Measurements from ENCODE around the gene SEC24A. TPM values are rescaled to one million over a fixed set of nuclear protein-coding genes. Genes with fewer than 3 reads are reported as not detected.

The SEC24A gene
- total and polyA plus RNA-seq, 4 donors, result 14.9 to 38.2 (median 19.6) TPM

DNA sequence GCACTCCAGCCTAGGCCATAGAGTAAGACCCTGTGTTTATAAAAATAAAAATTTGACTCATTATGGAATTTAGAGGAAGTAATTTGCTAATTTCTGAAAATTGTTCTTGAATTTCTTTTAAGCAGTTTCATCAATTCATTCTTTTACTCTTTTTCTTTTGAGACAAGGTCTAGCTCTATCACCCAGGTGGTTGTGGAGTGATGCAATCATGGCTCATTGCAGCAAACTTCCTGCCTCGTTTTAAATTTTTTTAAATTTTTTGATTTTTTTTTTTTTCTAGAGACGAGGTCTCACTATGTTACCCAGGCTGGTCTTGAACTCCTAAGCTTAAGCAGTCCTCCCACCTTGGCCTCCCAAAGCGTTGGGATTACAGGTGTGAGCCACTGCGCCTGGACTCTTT, 86.7 kb downstream of the SEC24A start:
- Histone ChIP-seq H3K4me1 (ENCODE audit: control insufficient read depth, insufficient read depth, low read length) (peaks cover 13% of the 10 kb centered on the region), H3K9me3 (ENCODE audit: control insufficient read depth, insufficient read depth, low read length) (no peaks in the 10 kb centered on the region), H3K36me3 (ENCODE audit: control insufficient read depth, insufficient read depth, low read length) (no peaks in the 10 kb centered on the region), H3K27me3 (ENCODE audit: control insufficient read depth, insufficient read depth, low read length) (no peaks in the 10 kb centered on the region), H3K4me3 (ENCODE audit: low read depth, low read length) (no peak overlapping the region), H3K27ac (ENCODE audit: low read depth, low read length) (no peak overlapping the region)
- WGBS (ENCODE audit: insufficient coverage), result 95% methylated on average over 4 of the region's 4 CpGs
- no peak for DNase-seq (ENCODE audit: low read depth in 4 of 6, low spot score in 6 of 6)

DNA sequence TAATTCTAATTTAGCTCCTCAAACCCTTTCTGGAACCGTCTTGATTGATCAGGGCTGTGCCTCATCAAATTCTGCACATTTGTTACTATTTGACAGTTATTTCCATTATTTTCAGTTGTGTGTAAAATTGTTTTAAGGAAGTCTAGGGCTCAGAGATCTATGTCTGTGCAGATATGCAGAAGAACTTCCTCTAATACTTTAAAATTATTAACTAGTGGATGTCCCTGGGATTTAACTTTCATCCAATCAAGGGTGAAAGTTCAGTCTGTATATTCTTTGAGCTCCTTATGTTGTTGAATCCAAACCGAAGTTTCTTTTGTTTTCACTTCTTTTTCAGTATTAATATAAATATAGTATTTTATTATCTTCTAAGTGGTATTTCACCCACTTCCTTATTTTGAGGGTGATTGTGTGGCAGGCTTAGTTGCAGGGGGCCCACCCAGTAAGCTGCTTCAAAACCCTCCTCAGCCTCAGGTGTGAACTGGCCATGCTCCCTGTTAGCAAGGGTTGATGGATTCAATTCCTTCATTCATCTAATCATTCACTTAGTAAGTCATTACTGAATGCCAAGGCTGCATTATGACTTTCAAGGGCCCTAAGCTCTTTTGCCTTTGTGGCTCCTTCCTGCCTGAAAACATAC, 87.7 kb downstream of the SEC24A start:
- Histone ChIP-seq H3K27ac (ENCODE audit: low read depth, low read length) (no peak overlapping the region), H3K36me3 (ENCODE audit: control insufficient read depth, insufficient read depth, low read length) (peaks cover 3% of the 10 kb centered on the region), H3K9me3 (ENCODE audit: control insufficient read depth, insufficient read depth, low read length) (no peaks in the 10 kb centered on the region), H3K27me3 (ENCODE audit: control insufficient read depth, insufficient read depth, low read length) (no peaks in the 10 kb centered on the region), H3K4me3 (ENCODE audit: low read depth, low read length) (no peak overlapping the region), H3K4me1 (ENCODE audit: control insufficient read depth, insufficient read depth, low read length) (peaks cover 15% of the 10 kb centered on the region)
- no CpG with 5 or more reads among the region's 2 CpGs for WGBS (ENCODE audit: insufficient coverage)
- DNase-seq (ENCODE audit: low read depth in 4 of 6, low spot score in 6 of 6), result no peak

DNA sequence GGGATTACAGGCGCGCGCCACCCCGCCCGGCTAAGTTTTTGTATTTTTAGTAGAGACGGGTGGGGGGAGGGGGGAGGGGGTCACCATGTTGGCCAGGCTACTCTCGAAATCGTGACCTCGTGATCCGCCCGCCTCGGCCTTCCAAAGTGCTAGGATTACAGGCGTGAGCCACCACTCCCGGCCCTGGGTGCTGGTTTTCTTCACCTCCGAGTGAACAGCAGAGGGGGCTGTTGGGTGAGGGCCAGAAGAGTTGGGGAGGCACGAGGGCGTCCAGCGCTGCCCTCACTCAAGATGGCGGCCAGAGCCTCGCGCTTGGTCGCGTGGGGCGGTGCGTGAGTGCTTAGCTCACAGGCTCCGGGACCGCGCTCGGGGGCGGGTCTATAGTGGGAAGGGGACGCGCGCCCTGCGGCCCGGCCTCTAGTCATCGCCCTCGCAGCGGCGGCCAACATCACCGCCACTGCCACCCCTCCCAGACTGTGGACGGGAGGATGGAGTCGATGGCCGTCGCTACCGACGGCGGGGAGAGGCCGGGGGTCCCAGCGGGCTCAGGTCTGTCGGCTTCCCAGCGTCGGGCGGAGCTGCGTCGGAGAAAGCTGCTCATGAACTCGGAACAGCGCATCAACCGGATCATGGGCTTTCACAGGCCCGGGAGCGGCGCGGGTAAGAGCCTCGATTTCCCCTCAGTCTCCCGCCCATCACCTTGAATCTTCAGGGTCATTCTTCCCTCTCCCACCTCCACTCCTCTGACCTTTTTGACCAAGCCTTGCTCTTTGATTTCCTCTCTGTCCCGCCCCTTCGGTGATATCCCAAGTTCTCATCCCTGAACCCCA, 89.8 kb downstream of the SEC24A start, which contains the start of gene CAMLG:
Gene CAMLG, plus strand, starts transcription at position 416 of the 830 bp plus-strand sequence. Its CDS starts 73 bp downstream, at position 489.
- Histone ChIP-seq H3K9me3 (ENCODE audit: control insufficient read depth, insufficient read depth, low read length) (no peaks in the 10 kb centered on the region), H3K27ac (ENCODE audit: low read depth, low read length) (peak within 1 kb of the TSS; percentile 95), H3K4me3 (ENCODE audit: low read depth, low read length) (peak within 1 kb of the TSS; percentile 94), H3K27me3 (ENCODE audit: control insufficient read depth, insufficient read depth, low read length) (no peaks in the 10 kb centered on the region), H3K4me1 (ENCODE audit: control insufficient read depth, insufficient read depth, low read length) (peaks cover 15% of the 10 kb centered on the region), H3K36me3 (ENCODE audit: control insufficient read depth, insufficient read depth, low read length) (peaks cover 7% of the 10 kb centered on the region)
- WGBS (ENCODE audit: insufficient coverage), result under 1% methylated on average over 66 of the region's 66 CpGs
- peak; percentile 96 to 99 (median 98) for DNase-seq (ENCODE audit: low read depth in 4 of 6, low spot score in 6 of 6)

DNA sequence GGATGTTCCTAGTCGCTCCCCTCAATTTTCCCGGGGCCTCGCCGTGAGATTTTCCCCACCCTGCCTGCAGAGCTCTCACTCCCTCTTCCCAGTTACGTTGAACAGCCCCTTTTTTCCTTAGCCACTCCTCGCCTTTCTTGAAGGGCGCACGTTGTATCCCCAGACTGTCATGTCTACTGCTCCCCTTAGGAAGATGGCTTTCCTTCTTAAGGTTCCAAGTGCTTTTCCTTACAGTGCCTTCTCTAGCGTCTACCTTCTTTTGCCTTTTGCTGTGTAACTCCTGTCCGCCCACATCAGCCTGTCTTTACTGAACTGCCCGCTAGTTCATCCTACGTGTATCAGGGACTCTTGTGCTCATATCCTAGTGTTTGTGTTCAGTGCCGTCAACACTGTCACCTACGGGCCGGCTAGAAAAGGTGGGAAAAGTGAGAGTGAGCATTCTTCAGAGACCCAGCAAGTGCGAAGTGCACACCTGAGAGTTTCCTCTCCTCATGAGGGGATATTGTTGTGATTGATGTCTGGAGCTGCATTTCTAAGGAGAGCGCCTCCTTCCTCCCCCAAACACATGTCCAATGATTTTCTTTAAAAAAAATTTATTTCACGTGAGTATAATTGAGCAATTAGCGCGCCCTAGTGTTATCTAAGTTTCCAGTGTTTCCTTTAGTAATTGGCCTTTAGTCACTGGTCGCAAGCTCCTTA, 90.5 kb downstream of the SEC24A start:
- Histone ChIP-seq H3K27me3 (ENCODE audit: control insufficient read depth, insufficient read depth, low read length) (no peaks in the 10 kb centered on the region), H3K4me3 (ENCODE audit: low read depth, low read length) (peak overlapping the region; percentile 94), H3K4me1 (ENCODE audit: control insufficient read depth, insufficient read depth, low read length) (peaks cover 15% of the 10 kb centered on the region), H3K9me3 (ENCODE audit: control insufficient read depth, insufficient read depth, low read length) (no peaks in the 10 kb centered on the region), H3K36me3 (ENCODE audit: control insufficient read depth, insufficient read depth, low read length) (peaks cover 12% of the 10 kb centered on the region), H3K27ac (ENCODE audit: low read depth, low read length) (peak overlapping the region; percentile 95)
- DNase-seq (ENCODE audit: low read depth in 4 of 6, low spot score in 6 of 6), result peak in 5 of 6 donors; percentile 24 to 79 (median 41)
- WGBS (ENCODE audit: insufficient coverage), result under 1% methylated on average over 15 of the region's 21 CpGs

DNA sequence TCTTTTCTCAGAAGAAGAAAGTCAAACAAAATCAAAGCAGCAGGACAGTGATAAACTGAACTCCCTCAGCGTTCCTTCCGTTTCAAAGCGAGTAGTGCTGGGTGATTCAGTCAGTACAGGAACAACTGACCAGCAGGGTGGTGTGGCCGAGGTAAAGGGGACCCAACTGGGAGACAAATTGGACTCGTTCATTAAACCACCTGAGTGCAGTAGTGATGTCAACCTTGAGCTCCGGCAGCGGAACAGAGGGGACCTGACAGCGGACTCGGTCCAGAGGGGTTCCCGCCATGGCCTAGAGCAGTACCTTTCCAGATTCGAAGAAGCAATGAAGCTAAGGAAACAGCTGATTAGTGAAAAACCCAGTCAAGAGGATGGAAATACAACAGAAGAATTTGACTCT, 92.5 kb downstream of the SEC24A start:
- no peaks in the 10 kb centered on the region for H3K9me3 ChIP-seq (ENCODE audit: control insufficient read depth, insufficient read depth, low read length)
- DNase-seq (ENCODE audit: low read depth in 4 of 6, low spot score in 6 of 6), result no peak
- H3K4me3 ChIP-seq (ENCODE audit: low read depth, low read length), result no peak overlapping the region
- no peaks in the 10 kb centered on the region for H3K27me3 ChIP-seq (ENCODE audit: control insufficient read depth, insufficient read depth, low read length)
- no peak overlapping the region for H3K27ac ChIP-seq (ENCODE audit: low read depth, low read length)
- H3K36me3 ChIP-seq (ENCODE audit: control insufficient read depth, insufficient read depth, low read length), result peaks cover 23% of the 10 kb centered on the region
- WGBS (ENCODE audit: insufficient coverage), result 92% methylated on average over 11 of the region's 11 CpGs
- peaks cover 15% of the 10 kb centered on the region for H3K4me1 ChIP-seq (ENCODE audit: control insufficient read depth, insufficient read depth, low read length)

DNA sequence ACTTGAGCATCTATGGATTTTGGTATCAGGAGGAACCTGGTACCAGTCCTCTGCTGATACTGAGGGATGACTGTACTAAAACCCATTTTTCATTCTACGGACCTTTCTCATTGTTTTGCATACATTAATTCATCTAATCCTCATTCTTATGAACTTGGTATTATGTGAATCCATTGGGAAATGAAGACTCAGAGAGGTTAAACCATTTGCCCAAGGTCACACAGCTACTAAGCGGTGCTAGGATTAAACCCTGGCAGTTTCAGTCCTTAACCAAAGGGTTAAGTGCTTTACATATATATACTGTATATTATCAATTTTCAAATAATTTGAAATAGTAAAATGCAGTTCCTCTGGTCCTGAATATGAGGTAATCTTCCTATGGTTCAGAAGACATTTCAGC, 93.5 kb downstream of the SEC24A start:
- Histone ChIP-seq H3K9me3 (ENCODE audit: control insufficient read depth, insufficient read depth, low read length) (no peaks in the 10 kb centered on the region), H3K36me3 (ENCODE audit: control insufficient read depth, insufficient read depth, low read length) (peaks cover 27% of the 10 kb centered on the region), H3K27me3 (ENCODE audit: control insufficient read depth, insufficient read depth, low read length) (no peaks in the 10 kb centered on the region), H3K4me1 (ENCODE audit: control insufficient read depth, insufficient read depth, low read length) (peaks cover 12% of the 10 kb centered on the region), H3K27ac (ENCODE audit: low read depth, low read length) (no peak overlapping the region), H3K4me3 (ENCODE audit: low read depth, low read length) (no peak overlapping the region)
- no CpG with 5 or more reads among the region's 2 CpGs for whole genome bisulfite sequencing (ENCODE audit: insufficient coverage)
- no peak for DNase-seq (ENCODE audit: low read depth in 4 of 6, low spot score in 6 of 6)

DNA sequence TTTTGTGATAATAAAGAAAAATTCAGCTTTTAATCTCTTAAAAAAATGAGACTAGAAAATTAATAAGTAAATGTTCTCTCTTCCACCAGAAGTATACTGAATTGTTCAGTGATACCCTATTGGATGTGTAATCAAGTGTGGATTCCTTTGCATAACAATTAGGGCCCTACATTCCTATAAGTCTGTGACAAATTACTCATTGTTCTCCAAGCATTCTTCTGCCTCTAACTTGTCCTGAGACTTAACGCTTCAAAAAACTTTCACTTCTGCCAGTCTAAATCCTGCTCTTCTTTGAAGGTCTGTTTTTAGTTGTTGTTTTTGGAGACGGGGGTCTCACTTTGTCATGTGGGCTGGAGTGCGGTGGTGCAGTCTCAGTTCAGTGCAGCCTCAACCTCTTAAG, 100.8 kb downstream of the SEC24A start:
- Histone ChIP-seq H3K9me3 (ENCODE audit: control insufficient read depth, insufficient read depth, low read length) (no peaks in the 10 kb centered on the region), H3K27me3 (ENCODE audit: control insufficient read depth, insufficient read depth, low read length) (no peaks in the 10 kb centered on the region), H3K4me1 (ENCODE audit: control insufficient read depth, insufficient read depth, low read length) (no peaks in the 10 kb centered on the region), H3K4me3 (ENCODE audit: low read depth, low read length) (no peak overlapping the region), H3K36me3 (ENCODE audit: control insufficient read depth, insufficient read depth, low read length) (peaks cover 27% of the 10 kb centered on the region), H3K27ac (ENCODE audit: low read depth, low read length) (no peak overlapping the region)
- WGBS (ENCODE audit: insufficient coverage), result no CpG with 5 or more reads among the region's 3 CpGs
- no peak for DNase-seq (ENCODE audit: low read depth in 4 of 6, low spot score in 6 of 6)

DNA sequence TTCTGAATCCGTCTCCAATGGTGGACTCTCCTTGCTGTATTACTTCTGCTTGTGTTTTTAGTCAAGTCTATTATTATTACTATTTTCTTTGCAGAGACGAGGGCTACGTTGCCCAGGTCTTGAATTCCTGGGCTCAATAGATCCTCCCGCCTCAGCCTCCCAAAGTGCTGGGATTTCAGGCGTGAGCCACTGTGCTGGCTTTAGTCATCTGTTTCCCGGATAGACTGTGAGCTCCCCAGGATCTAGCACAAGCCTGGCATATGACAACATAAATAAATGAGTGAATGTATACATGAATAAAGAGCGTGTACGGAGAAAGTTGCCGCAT, 109.6 kb downstream of the SEC24A start:
- Histone ChIP-seq H3K9me3 (ENCODE audit: control insufficient read depth, insufficient read depth, low read length) (no peaks in the 10 kb centered on the region), H3K4me1 (ENCODE audit: control insufficient read depth, insufficient read depth, low read length) (peaks cover 3% of the 10 kb centered on the region), H3K36me3 (ENCODE audit: control insufficient read depth, insufficient read depth, low read length) (peaks cover 6% of the 10 kb centered on the region), H3K27me3 (ENCODE audit: control insufficient read depth, insufficient read depth, low read length) (no peaks in the 10 kb centered on the region), H3K27ac (ENCODE audit: low read depth, low read length) (no peak overlapping the region), H3K4me3 (ENCODE audit: low read depth, low read length) (peak overlapping the region; percentile 94)
- DNase-seq (ENCODE audit: low read depth in 4 of 6, low spot score in 6 of 6), result no peak
- WGBS (ENCODE audit: insufficient coverage), result 8% methylated on average over 7 of the region's 9 CpGs

DNA sequence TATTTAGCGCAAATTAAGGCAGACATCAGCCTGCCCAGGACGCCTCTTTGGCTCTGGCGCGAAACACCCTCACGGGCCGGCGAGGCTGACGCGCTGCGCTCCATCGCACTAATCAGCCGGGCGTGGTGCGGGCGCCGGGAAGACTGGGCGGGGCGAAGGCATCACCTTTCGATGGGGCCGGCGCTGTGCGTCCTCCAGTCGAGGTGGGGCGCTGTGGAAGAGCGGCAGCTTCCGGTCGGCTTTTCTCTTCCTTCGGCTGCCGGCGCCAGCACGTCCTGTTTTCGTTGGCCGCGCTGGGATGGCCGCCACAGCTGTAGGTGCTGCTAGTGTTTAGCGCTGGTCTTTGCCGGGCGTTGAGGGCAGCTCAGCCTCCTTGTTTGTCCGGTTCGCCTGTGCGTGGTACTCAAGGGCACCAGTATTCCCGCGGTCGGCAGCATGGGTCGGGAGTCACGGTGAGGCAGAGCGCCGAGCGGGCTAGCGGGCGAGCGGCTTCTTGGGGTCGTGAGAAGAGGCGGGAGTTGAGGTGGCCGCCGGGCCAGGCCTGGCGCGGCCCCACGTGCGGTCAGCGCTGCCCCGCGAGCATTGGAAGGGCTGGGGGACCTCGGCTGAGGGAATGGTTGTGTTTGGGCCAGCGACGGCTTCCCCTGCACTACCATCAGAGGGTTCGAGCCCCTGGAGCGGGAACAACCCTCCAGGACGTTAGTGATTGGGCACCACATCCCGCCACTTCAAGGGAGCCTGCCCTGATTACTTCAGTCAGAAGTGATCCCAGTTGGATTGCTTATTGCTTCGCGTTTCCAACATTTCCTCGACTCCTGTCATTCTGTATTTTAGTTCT, 110.1 kb downstream of the SEC24A start, which contains the start of gene DDX46:
Gene DDX46, plus strand, starts transcription at position 276 of the 838 bp plus-strand sequence. Its CDS starts 160 bp downstream, at position 436.
- DNase-seq (ENCODE audit: low read depth in 4 of 6, low spot score in 6 of 6), result peak; percentile 59 to 98 (median 84)
- Histone ChIP-seq H3K9me3 (ENCODE audit: control insufficient read depth, insufficient read depth, low read length) (no peaks in the 10 kb centered on the region), H3K27me3 (ENCODE audit: control insufficient read depth, insufficient read depth, low read length) (no peaks in the 10 kb centered on the region), H3K4me3 (ENCODE audit: low read depth, low read length) (peak within 1 kb of the TSS; percentile 94), H3K36me3 (ENCODE audit: control insufficient read depth, insufficient read depth, low read length) (peaks cover 6% of the 10 kb centered on the region), H3K27ac (ENCODE audit: low read depth, low read length) (peak within 1 kb of the TSS; percentile 33), H3K4me1 (ENCODE audit: control insufficient read depth, insufficient read depth, low read length) (peaks cover 3% of the 10 kb centered on the region)
- 0% methylated on average over 71 of the region's 73 CpGs for WGBS (ENCODE audit: insufficient coverage)
